T-helper 2 cell (primary cell): ENCODE results near the gene SDK1.
"Not testable (repeated sequence)": the region's sequence is repeated elsewhere in the genome, so short reads cannot be mapped to it uniquely, and the experiment has no call there.

ENCODE experiments used
- DNase-seq, 5 experiments: peaks; one replicate each; pipeline versions ENCODE4 v3.0.0 to v3.0.0-alpha.2; 2012 to 2022

Gene SDK1

GRCh38 chr7:3544202-3544601 is 243.2 kb downstream of the SDK1 start:
- DNase-seq: no peak

- no peak for DNase-seq
Measured at GRCh38 chr7:3548815-3549214, 247.8 kb downstream of the SDK1 start.

- DNase-seq: no peak
Measured at GRCh38 chr7:3549601-3550000, 248.5 kb downstream of the SDK1 start.

GRCh38 chr7:3551536-3551935 is 250.5 kb downstream of the SDK1 start:
- no peak for DNase-seq

- no peak for DNase-seq
Measured at GRCh38 chr7:3552499-3552898, 251.4 kb downstream of the SDK1 start.

GRCh38 chr7:3558400-3558799 is 257.3 kb downstream of the SDK1 start:
- no peak for DNase-seq

- DNase-seq: no peak
Measured at GRCh38 chr7:3559278-3559677, 258.2 kb downstream of the SDK1 start.

- no peak for DNase-seq
Measured at GRCh38 chr7:3560495-3560894, 259.4 kb downstream of the SDK1 start.

GRCh38 chr7:3561932-3562331 is 260.9 kb downstream of the SDK1 start:
- no peak for DNase-seq

GRCh38 chr7:3564231-3564630 is 263.2 kb downstream of the SDK1 start:
- no peak for DNase-seq

- DNase-seq: no peak
Measured at GRCh38 chr7:3568516-3568915, 267.5 kb downstream of the SDK1 start.

- no peak for DNase-seq
Measured at GRCh38 chr7:3569643-3570042, 268.6 kb downstream of the SDK1 start.

GRCh38 chr7:3573151-3573550 is 272.1 kb downstream of the SDK1 start:
- no peak for DNase-seq

GRCh38 chr7:3574386-3574785 is 273.3 kb downstream of the SDK1 start:
- no peak for DNase-seq

- no peak for DNase-seq
Measured at GRCh38 chr7:3575753-3576531, 274.9 kb downstream of the SDK1 start.

GRCh38 chr7:3578399-3578798 is 277.3 kb downstream of the SDK1 start:
- no peak for DNase-seq

GRCh38 chr7:3579638-3580219 is 278.7 kb downstream of the SDK1 start:
- DNase-seq: no peak

GRCh38 chr7:3582145-3582544 is 281.1 kb downstream of the SDK1 start:
- DNase-seq: not testable (repeated sequence)

- DNase-seq: no peak
Measured at GRCh38 chr7:3585826-3586225, 284.8 kb downstream of the SDK1 start.

GRCh38 chr7:3588341-3588740 is 287.3 kb downstream of the SDK1 start:
- no peak for DNase-seq

- no peak for DNase-seq
Measured at GRCh38 chr7:3589752-3590151, 288.7 kb downstream of the SDK1 start.

GRCh38 chr7:3591219-3591618 is 290.2 kb downstream of the SDK1 start:
- DNase-seq: no peak

GRCh38 chr7:3591944-3592343 is 290.9 kb downstream of the SDK1 start:
- no peak for DNase-seq

GRCh38 chr7:3592401-3593134 is 291.5 kb downstream of the SDK1 start:
- DNase-seq: no peak
